DND-41 (cell line): ENCODE results near the gene IL13RA1.
"Not testable (repeated sequence)": the region's sequence is repeated elsewhere in the genome, so short reads cannot be mapped to it uniquely, and the experiment has no call there.

Experiments
- ATAC-seq: fragments of 200-7000 bp; cut with Tn5 transposase; 3 replicates; pipeline ENCODE4 v1.9.1; 2021; ENCODE audit warnings: low read depth; ENCODE audit not compliant: insufficient read depth
- DNase-seq: peaks from one replicate; pipeline ENCODE4 v3.0.0-alpha.2; 2020
- H2AFZ ChIP-seq: 2 replicates; pipeline ENCODE4 v1.6.0; 2012; ENCODE audit warnings: low read depth, low read length
- H3K27ac ChIP-seq: 2 replicates; pipeline ENCODE4 v1.5.1; 2012; ENCODE audit warnings: low read length, inconsistent platforms
- H3K27me3 ChIP-seq: fragments of 200-600 bp; sonication (generic); 2 replicates; pipeline ENCODE4 v1.6.0; 2012; ENCODE audit warnings: low read length, mild to moderate bottlenecking, inconsistent platforms; ENCODE audit not compliant: insufficient read depth, poor library complexity
- H3K36me3 ChIP-seq: 2 replicates; pipeline ENCODE4 v1.5.1; 2012; ENCODE audit warnings: low read length, inconsistent platforms; ENCODE audit not compliant: insufficient read depth
- H3K4me1 ChIP-seq: 2 replicates; pipeline ENCODE4 v1.5.1; 2012; ENCODE audit warnings: mild to moderate bottlenecking, low read length; ENCODE audit not compliant: insufficient read depth
- H3K4me2 ChIP-seq: 2 replicates; pipeline ENCODE4 v1.6.0; 2012; ENCODE audit warnings: mild to moderate bottlenecking, moderate library complexity, low read length, inconsistent platforms; ENCODE audit not compliant: insufficient read depth
- H3K4me3 ChIP-seq, 2 experiments: fragments of 200-600 bp in 1 of 2; shearing (Covaris generic) in 1 of 2; 2 replicates each; pipeline ENCODE4 v1.5.1; 2012 to 2016; ENCODE audit warnings: inconsistent platforms in 2 of 2, low read length in 2 of 2, mild to moderate bottlenecking in 2 of 2, low read depth in 1 of 2, moderate library complexity in 1 of 2
- H3K79me2 ChIP-seq: 2 replicates; pipeline ENCODE4 v1.6.0; 2012; ENCODE audit warnings: low read length, inconsistent platforms; ENCODE audit not compliant: insufficient read depth
- H3K9ac ChIP-seq: 2 replicates; pipeline ENCODE4 v1.6.0; 2012; ENCODE audit warnings: low read depth, mild to moderate bottlenecking, inconsistent platforms, low read length, moderate library complexity
- H3K9me3 ChIP-seq: 2 replicates; pipeline ENCODE4 v1.5.1; 2012; ENCODE audit warnings: low read length, moderate library complexity, mild to moderate bottlenecking, inconsistent platforms; ENCODE audit not compliant: insufficient read depth, severe bottlenecking
- H4K20me1 ChIP-seq: 2 replicates; pipeline ENCODE4 v1.6.0; 2012; ENCODE audit warnings: low read length; ENCODE audit not compliant: insufficient read depth
- CTCF ChIP-seq: IDR thresholded peaks from 2 replicates; pipeline ENCODE4 v1.5.1; 2012; ENCODE audit warnings: borderline replicate concordance, low read length, moderate library complexity, mild to moderate bottlenecking; ENCODE audit not compliant: poor library complexity, severe bottlenecking; ENCODE audit errors: extremely low read depth
- EZH2 ChIP-seq: IDR thresholded peaks from 3 replicates; pipeline ENCODE4 v1.6.1; 2012; ENCODE audit warnings: borderline replicate concordance, low read depth, mild to moderate bottlenecking, moderate library complexity, low read length, inconsistent platforms; ENCODE audit not compliant: severe bottlenecking

The IL13RA1 gene

GRCh38 chrX:118727686-118728339 is 407 bp downstream of the IL13RA1 start:
- H4K20me1 ChIP-seq = no peaks in the 10 kb centered on the region
- DNase-seq (no peak), ATAC-seq (no peak)
- H3K27me3 ChIP-seq = no peaks in the 10 kb centered on the region
- no peak for TF ChIP-seq EZH2
- TF ChIP-seq CTCF = no peak
- H3K36me3 ChIP-seq = no peaks in the 10 kb centered on the region
- H3K4me3 ChIP-seq = no peak overlapping the region
- no peaks in the 10 kb centered on the region for H3K79me2 ChIP-seq
- H2AFZ ChIP-seq = no peak overlapping the region
- H3K4me1 ChIP-seq = no peaks in the 10 kb centered on the region
- no peak overlapping the region for H3K9ac ChIP-seq
- no peak overlapping the region for H3K4me2 ChIP-seq
- no peak overlapping the region for H3K27ac ChIP-seq
- no peaks in the 10 kb centered on the region for H3K9me3 ChIP-seq

GRCh38 chrX:118729042-118729652 is 1.7 kb downstream of the IL13RA1 start:
- TF ChIP-seq CTCF = no peak
- TF ChIP-seq EZH2 = no peak
- no peak overlapping the region for H3K4me2 ChIP-seq

GRCh38 chrX:118730500-118731247 is 3.3 kb downstream of the IL13RA1 start:
- no peaks in the 10 kb centered on the region for H3K4me1 ChIP-seq
- H3K9ac ChIP-seq = no peak overlapping the region
- DNase-seq = no peak
- no peak overlapping the region for H2AFZ ChIP-seq
- H3K27me3 ChIP-seq = no peaks in the 10 kb centered on the region
- H4K20me1 ChIP-seq = no peaks in the 10 kb centered on the region
- H3K27ac ChIP-seq = no peak overlapping the region
- H3K4me2 ChIP-seq = no peak overlapping the region
- no peak for ATAC-seq
- no peaks in the 10 kb centered on the region for H3K9me3 ChIP-seq
- no peaks in the 10 kb centered on the region for H3K79me2 ChIP-seq
- H3K4me3 ChIP-seq = no peak overlapping the region
- TF ChIP-seq EZH2 (no peak), CTCF (no peak)
- H3K36me3 ChIP-seq = no peaks in the 10 kb centered on the region

More at GRCh38 chrX:118729042-118729652, 1.7 kb downstream of the IL13RA1 start:
- H4K20me1 ChIP-seq = no peaks in the 10 kb centered on the region
- H2AFZ ChIP-seq = no peak overlapping the region
- no peak overlapping the region for H3K4me3 ChIP-seq
- no peaks in the 10 kb centered on the region for H3K9me3 ChIP-seq
- ATAC-seq (no peak), DNase-seq (no peak)
- H3K9ac ChIP-seq = no peak overlapping the region
- no peaks in the 10 kb centered on the region for H3K79me2 ChIP-seq
- no peaks in the 10 kb centered on the region for H3K27me3 ChIP-seq
- no peak overlapping the region for H3K27ac ChIP-seq
- H3K4me1 ChIP-seq = no peaks in the 10 kb centered on the region
- H3K36me3 ChIP-seq = no peaks in the 10 kb centered on the region

GRCh38 chrX:118732551-118732950 is 5.1 kb downstream of the IL13RA1 start:
- not testable (repeated sequence) for H3K4me1 ChIP-seq, H2AFZ ChIP-seq, H4K20me1 ChIP-seq, H3K4me2 ChIP-seq, H3K36me3 ChIP-seq, H3K4me3 ChIP-seq, H3K27me3 ChIP-seq, ATAC-seq, H3K9me3 ChIP-seq, H3K9ac ChIP-seq, DNase-seq, H3K27ac ChIP-seq, H3K79me2 ChIP-seq
